GM13977 (cell line): ENCODE measurements around the gene PRSS36.

Experiments
- DNase-seq: peaks from one replicate; pipeline ENCODE4 v3.0.0; 2012; ENCODE audit warnings: low spot score
- CTCF ChIP-seq: IDR thresholded peaks from 2 replicates; pipeline ENCODE4 v1.5.1; 2012; ENCODE audit warnings: mild to moderate bottlenecking, control low read depth; ENCODE audit not compliant: insufficient read depth; ENCODE audit errors: extremely low read depth, missing control alignments
- in situ Hi-C: fragments of 300-500 bp; cut with MboI; formaldehyde crosslinking; loops from one replicate; pipeline ENCODE4 v1.12.0; 2022; ENCODE audit warnings: low sequenced_read_pairs, low pct_unique_long_range_greater_than_20kb, mixed read lengths, inconsistent platforms; ENCODE audit not compliant: unreplicated experiment

The PRSS36 gene

GRCh38 chr16:31193874-31194273 is 44.0 kb upstream of the PRSS36 start:
- no peak for TF ChIP-seq CTCF
- in situ Hi-C loops: no loop called here
- DNase-seq: no peak

GRCh38 chr16:31192856-31193642 is 43.2 kb upstream of the PRSS36 start:
- no peak for DNase-seq
- TF ChIP-seq CTCF: no peak
- in situ Hi-C loops: no loop called here

- no peak for DNase-seq
- in situ Hi-C loops: no loop called here
- no peak for TF ChIP-seq CTCF
These were observed 42.0 kb upstream of the PRSS36 start for GRCh38 chr16:31191697-31192428.

- DNase-seq: no peak
- in situ Hi-C loops: no loop called here
- no peak for TF ChIP-seq CTCF
These were observed 41.1 kb upstream of the PRSS36 start for GRCh38 chr16:31190818-31191444.

GRCh38 chr16:31190061-31190460 is 40.2 kb upstream of the PRSS36 start:
- in situ Hi-C loops: no loop called here
- TF ChIP-seq CTCF: no peak
- DNase-seq: no peak

- in situ Hi-C loops: no loop called here
- no peak for DNase-seq
- no peak for TF ChIP-seq CTCF
These were observed 39.5 kb upstream of the PRSS36 start for GRCh38 chr16:31189412-31189778.
